Measurements from ENCODE around the gene KRTAP10-2. TPM values are rescaled to one million over a fixed set of nuclear protein-coding genes. Genes with fewer than 3 reads are reported as not detected.

The KRTAP10-2 gene
- total and polyA plus RNA-seq, 9 of the 15 experiments (the other 6 are each of a cell fraction or from before 2014, with no cell fraction given) = not detected

DNA sequence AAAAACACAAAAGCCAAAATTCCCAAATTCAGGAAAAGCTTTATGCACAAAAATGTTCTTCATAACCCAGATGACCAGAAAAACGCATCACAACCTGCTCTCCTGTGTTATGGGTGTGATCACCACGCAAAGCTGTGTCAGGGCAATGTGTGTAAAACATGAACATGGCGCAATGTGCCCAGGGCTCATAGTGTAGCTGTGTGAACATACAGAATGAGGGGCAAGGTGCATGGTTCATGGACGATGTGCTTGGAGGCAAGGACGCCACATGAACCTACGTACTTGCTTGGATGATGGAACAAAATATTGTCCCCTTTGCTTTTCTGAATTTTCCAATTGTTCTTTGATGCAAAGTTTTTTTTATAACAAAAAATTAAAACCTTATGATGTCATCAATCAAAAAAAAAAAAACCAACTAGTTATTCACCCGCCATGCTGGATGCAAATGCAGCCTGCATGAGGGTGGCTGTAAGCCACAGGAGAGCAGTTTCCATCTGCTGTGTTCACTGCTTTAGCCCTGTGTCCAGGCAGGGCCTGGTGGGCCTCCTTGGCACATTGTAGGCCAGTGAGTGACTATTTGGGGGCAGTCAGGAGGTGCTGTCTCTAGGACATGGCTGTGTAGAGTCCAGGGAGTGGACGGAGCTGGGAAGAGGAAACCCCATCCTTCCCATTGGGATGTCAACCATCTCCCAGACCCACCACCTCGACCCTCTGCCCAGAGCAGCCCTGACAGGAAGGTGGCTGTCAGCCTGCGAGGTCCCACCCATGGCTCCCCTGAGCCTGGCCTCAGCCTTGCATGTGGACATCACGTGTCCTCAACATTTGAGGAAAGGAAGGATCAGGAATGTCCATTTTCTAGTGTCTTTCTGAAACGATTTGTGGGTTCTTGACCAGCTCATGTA is 25.0 kb downstream of the KRTAP10-2 start:
- intact Hi-C loops (cut with micrococcal nuclease) (no loop called here), in situ Hi-C loops (cut with MboI) (no loop called here)
- ATAC-seq (no peak), DNase-seq (ENCODE audit: extremely low read depth in 1 of 4, low spot score in 3 of 4) (no peak), FAIRE-seq (no peak)
- Histone ChIP-seq H3K4me3 (no peak overlapping the region), H2AFZ (ENCODE audit: low read depth, low read length) (no peak overlapping the region), H3K36me3 (ENCODE audit: control insufficient read depth, insufficient read depth, low read length) (no peaks in the 10 kb centered on the region), H3K9me3 (replicated peaks; ENCODE audit: control insufficient read depth, insufficient read depth, low read depth, low read length) (peaks cover 21% of the 10 kb centered on the region; the same call in 1 of the 2 replicates), H3K9me1 (ENCODE audit: control insufficient read depth, insufficient read depth, low read length) (no peaks in the 10 kb centered on the region), H3K4me2 (ENCODE audit: insufficient read depth, low read length) (no peak overlapping the region), H4K20me1 (replicated peaks; ENCODE audit: control insufficient read depth, insufficient read depth, low read length) (peaks cover 13% of the 10 kb centered on the region; the same call in 1 of the 2 replicates), H3K79me2 (ENCODE audit: control insufficient read depth, insufficient read depth, low read length) (no peaks in the 10 kb centered on the region), H3K27me3 (ENCODE audit: control insufficient read depth in 2 of 2, insufficient read depth in 2 of 2, low read length in 2 of 2) (peaks cover 30 to 64% of the 10 kb centered on the region in 2 experiments; a peak in 4 of 5 replicates), H3K9ac (ENCODE audit: insufficient read depth in 1 of 2, low read depth in 2 of 2, low read length in 2 of 2) (no peak overlapping the region), H3K4me1 (replicated peaks in 1 of 2; ENCODE audit: control insufficient read depth in 2 of 2, insufficient read depth in 2 of 2, low read length in 2 of 2) (peaks cover 0 to 16% of the 10 kb centered on the region in 2 experiments; a peak in 1 of 5 replicates), H3K27ac (ENCODE audit: extremely low read depth, low read depth, low read length) (no peak overlapping the region)
- POLR2A ChIA-PET = interaction anchor here (0.5 kb wide), 1 partner anchor 42 kb away, joined by 3 read pairs; no protein-coding TSS in a partner anchor
- CTCF ChIA-PET (ENCODE audit: low intra/inter-chr PET ratio) = no interaction called here
- TF ChIP-seq, protein P1, sequence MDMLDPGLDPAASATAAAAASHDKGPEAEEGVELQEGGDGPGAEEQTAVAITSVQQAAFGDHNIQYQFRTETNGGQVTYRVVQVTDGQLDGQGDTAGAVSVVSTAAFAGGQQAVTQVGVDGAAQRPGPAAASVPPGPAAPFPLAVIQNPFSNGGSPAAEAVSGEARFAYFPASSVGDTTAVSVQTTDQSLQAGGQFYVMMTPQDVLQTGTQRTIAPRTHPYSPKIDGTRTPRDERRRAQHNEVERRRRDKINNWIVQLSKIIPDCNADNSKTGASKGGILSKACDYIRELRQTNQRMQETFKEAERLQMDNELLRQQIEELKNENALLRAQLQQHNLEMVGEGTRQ (CRISPR knock-in tag; IDR thresholded peaks at IDR 0.05) = peak; percentile 10; the same call in 1 of the 2 replicates
- no peak for TF ChIP-seq SMAD3 (CRISPR knock-in tag; conservative IDR thresholded peaks at IDR 0.05)
- WGBS (ENCODE audit: insufficient coverage, low coverage, missing lambda C conversion rate) = 2% methylated on average over 11 of the region's 12 CpGs
- no TSS peak for BruUV-seq (replicated peaks)

All from K562 (cell line).